OCI-LY1 (cell line): ENCODE data around the gene SLC38A3.

Experiments used
- H2AFZ ChIP-seq: fragments of 200-600 bp; sonication (generic), shearing (Covaris generic); 2 replicates; pipeline ENCODE4 v1.6.0; 2014; ENCODE audit warnings: antibody characterized with exemption, mild to moderate bottlenecking, low read length
- H3F3A ChIP-seq: fragments of 200-600 bp; sonication (generic), shearing (Covaris generic); 2 replicates; pipeline ENCODE4 v1.6.0; 2014; ENCODE audit warnings: mild to moderate bottlenecking, antibody characterized with exemption, low read length, moderate library complexity; ENCODE audit not compliant: insufficient read depth
- H3K27ac ChIP-seq: fragments of 200-600 bp; sonication (generic); 2 replicates; pipeline ENCODE4 v1.5.1; 2014; ENCODE audit warnings: low read length, mixed run types, mild to moderate bottlenecking, low read depth; ENCODE audit not compliant: poor library complexity, severe bottlenecking
- H3K27me3 ChIP-seq: fragments of 200-600 bp; sonication (generic); 2 replicates; pipeline ENCODE4 v1.6.0; 2014; ENCODE audit warnings: antibody characterized with exemption, mild to moderate bottlenecking, low read length, moderate library complexity; ENCODE audit not compliant: insufficient read depth
- H3K36me3 ChIP-seq: fragments of 200-600 bp; sonication (generic); 2 replicates; pipeline ENCODE4 v1.6.1; 2014; ENCODE audit warnings: mild to moderate bottlenecking, antibody characterized with exemption, low read length, moderate library complexity, mixed read lengths; ENCODE audit not compliant: insufficient read depth
- H3K4me1 ChIP-seq: fragments of 200-600 bp; sonication (generic); 2 replicates; pipeline ENCODE4 v1.5.1; 2014; ENCODE audit warnings: mild to moderate bottlenecking, low read length, moderate library complexity; ENCODE audit not compliant: insufficient read depth, severe bottlenecking
- H3K4me2 ChIP-seq: fragments of 200-600 bp; sonication (generic), shearing (Covaris generic); 2 replicates; pipeline ENCODE4 v1.6.1; 2014; ENCODE audit warnings: low read length
- H3K4me3 ChIP-seq: fragments of 200-600 bp; sonication (generic); 2 replicates; pipeline ENCODE4 v1.5.1; 2014; ENCODE audit warnings: low read length, low read depth, mild to moderate bottlenecking, mixed read lengths; ENCODE audit not compliant: poor library complexity, severe bottlenecking
- H3K79me2 ChIP-seq: fragments of 200-600 bp; shearing (Covaris generic); 2 replicates; pipeline ENCODE4 v1.6.1; 2016; ENCODE audit warnings: mixed run types, low read length, mixed read lengths; ENCODE audit not compliant: insufficient read depth
- H3K9ac ChIP-seq: fragments of 200-600 bp; sonication (generic), shearing (Covaris generic); 2 replicates; pipeline ENCODE4 v1.6.1; 2014; ENCODE audit warnings: mild to moderate bottlenecking, low read length, mixed read lengths
- H3K9me2 ChIP-seq: fragments of 200-600 bp; sonication (generic), shearing (Covaris generic); 2 replicates; pipeline ENCODE4 v1.6.1; 2014; ENCODE audit warnings: low read depth, mild to moderate bottlenecking, low read length, mixed read lengths
- H3K9me3 ChIP-seq: fragments of 200-600 bp; shearing (Covaris generic); 2 replicates; pipeline ENCODE4 v1.6.1; 2014; ENCODE audit warnings: low read length, mixed read lengths
- H4K20me1 ChIP-seq: fragments of 200-600 bp; sonication (generic), shearing (Covaris generic); 2 replicates; pipeline ENCODE4 v1.6.0; 2016; ENCODE audit warnings: mild to moderate bottlenecking, low read length; ENCODE audit not compliant: insufficient read depth
- CTCF ChIP-seq: fragments of 200-600 bp; sonication (generic), shearing (Covaris generic); IDR thresholded peaks from 2 replicates; pipeline ENCODE4 v1.5.1; 2017; ENCODE audit warnings: mild to moderate bottlenecking, antibody characterized with exemption, low read length, moderate library complexity, mixed read lengths
- EZH2 ChIP-seq: fragments of 200-600 bp; sonication (generic), shearing (Covaris generic); IDR thresholded peaks from 2 replicates; pipeline ENCODE4 v1.8.0; 2017; ENCODE audit warnings: borderline replicate concordance, mixed run types, mild to moderate bottlenecking, antibody characterized with exemption, low read length, moderate library complexity, mixed read lengths

The SLC38A3 gene

GRCh38 chr3:50236484-50237132 is 31.5 kb downstream of the SLC38A3 start:
- H4K20me1 ChIP-seq, result no peaks in the 10 kb centered on the region
- TF ChIP-seq EZH2 (no peak), CTCF (no peak)
- H3K27ac ChIP-seq, result peak overlapping the region; percentile 78
- peak overlapping the region; percentile 88 for H3K9ac ChIP-seq
- no peak overlapping the region for H2AFZ ChIP-seq
- no peaks in the 10 kb centered on the region for H3K9me2 ChIP-seq
- H3F3A ChIP-seq, result no peaks in the 10 kb centered on the region
- H3K4me1 ChIP-seq, result peaks cover 40% of the 10 kb centered on the region
- peaks cover 28% of the 10 kb centered on the region for H3K79me2 ChIP-seq
- H3K36me3 ChIP-seq, result peaks cover 9% of the 10 kb centered on the region; the same call in 1 of the 2 replicates
- no peaks in the 10 kb centered on the region for H3K9me3 ChIP-seq
- peak overlapping the region; percentile 93 for H3K4me3 ChIP-seq
- no peaks in the 10 kb centered on the region for H3K27me3 ChIP-seq
- peak overlapping the region; percentile 98 for H3K4me2 ChIP-seq

GRCh38 chr3:50237133-50237651 is 32.1 kb downstream of the SLC38A3 start:
- peaks cover 28% of the 10 kb centered on the region for H3K79me2 ChIP-seq
- H3F3A ChIP-seq, result no peaks in the 10 kb centered on the region
- H4K20me1 ChIP-seq, result no peaks in the 10 kb centered on the region
- peak overlapping the region; percentile 93 for H3K4me3 ChIP-seq
- H3K4me1 ChIP-seq, result peaks cover 46% of the 10 kb centered on the region
- no peaks in the 10 kb centered on the region for H3K27me3 ChIP-seq
- H3K4me2 ChIP-seq, result peak overlapping the region; percentile 98
- peak overlapping the region; percentile 78 for H3K27ac ChIP-seq
- no peaks in the 10 kb centered on the region for H3K9me3 ChIP-seq
- TF ChIP-seq EZH2, result no peak
- TF ChIP-seq CTCF, result no peak
- H3K9me2 ChIP-seq, result no peaks in the 10 kb centered on the region
- H3K9ac ChIP-seq, result peak overlapping the region; percentile 88
- no peak overlapping the region for H2AFZ ChIP-seq
- H3K36me3 ChIP-seq, result peaks cover 9% of the 10 kb centered on the region; the same call in 1 of the 2 replicates

GRCh38 chr3:50237754-50238548 is 32.9 kb downstream of the SLC38A3 start:
- peaks cover 9% of the 10 kb centered on the region; the same call in 1 of the 2 replicates for H3K36me3 ChIP-seq
- no peaks in the 10 kb centered on the region for H3K9me2 ChIP-seq
- no peak overlapping the region for H2AFZ ChIP-seq
- peak overlapping the region; percentile 93 for H3K4me3 ChIP-seq
- H3K9ac ChIP-seq, result peak overlapping the region; percentile 88
- TF ChIP-seq EZH2 (no peak), CTCF (no peak)
- H3K9me3 ChIP-seq, result no peaks in the 10 kb centered on the region
- peaks cover 54% of the 10 kb centered on the region for H3K4me1 ChIP-seq
- peaks cover 28% of the 10 kb centered on the region for H3K79me2 ChIP-seq
- H3K4me2 ChIP-seq, result peak overlapping the region; percentile 98
- no peaks in the 10 kb centered on the region for H3K27me3 ChIP-seq
- H3K27ac ChIP-seq, result peak overlapping the region; percentile 78
- H4K20me1 ChIP-seq, result no peaks in the 10 kb centered on the region
- H3F3A ChIP-seq, result no peaks in the 10 kb centered on the region
